Left colon (tissue), 2 donors: ENCODE results near the gene NXNL1. TPM values are rescaled to one million over a fixed set of nuclear protein-coding genes. Genes with fewer than 3 reads are reported as not detected.

Experiments
- ATAC-seq: fragments of 200-7000 bp; cut with Tn5 transposase; one replicate; pipeline ENCODE4 v1.9.1; 2020; ENCODE audit warnings: mild to moderate bottlenecking, moderate library complexity
- DNase-seq, 2 donors: peaks; one replicate each; pipeline ENCODE4 v3.0.0-alpha.2; 2020
- intact Hi-C, 2 donors: fragments of 100-400 bp; cut with DNase I in 1 of 2; cut with micrococcal nuclease in 1 of 2; formaldehyde crosslinking; loops; one replicate each; pipeline versions ENCODE4 v1.11.2 to v1.14.0; 2022; cut with DNase I, micrococcal nuclease
- total RNA-seq, 2 donors: library from RNA; stranded (reverse); fragmentation: NEBNext Ultra II Directional; extraction: Animal tissue kit (Norgen Biotek cat#: 25700); gene quantifications; one replicate each; pipeline ENCODE4 v1.2.1, GENCODE V29; 2021
- donor health status: DM: no; HTN: no; CAD: no.
- donor health status: DM: yes; HTN: yes; CAD: no.

Gene NXNL1
- total RNA-seq, 2 donors from 2014 or later = not detected

GRCh38 chr19:17468302-17469091, 7.8 kb upstream of the NXNL1 start:
- DNase-seq (peak; percentile 45 to 59), ATAC-seq (no peak)
- intact Hi-C loops = loop anchor here in 1 of 2 donors (10.0 kb wide), 1 partner anchor 74 kb away; the partner anchor contains the start of gene CCDC194

DNA sequence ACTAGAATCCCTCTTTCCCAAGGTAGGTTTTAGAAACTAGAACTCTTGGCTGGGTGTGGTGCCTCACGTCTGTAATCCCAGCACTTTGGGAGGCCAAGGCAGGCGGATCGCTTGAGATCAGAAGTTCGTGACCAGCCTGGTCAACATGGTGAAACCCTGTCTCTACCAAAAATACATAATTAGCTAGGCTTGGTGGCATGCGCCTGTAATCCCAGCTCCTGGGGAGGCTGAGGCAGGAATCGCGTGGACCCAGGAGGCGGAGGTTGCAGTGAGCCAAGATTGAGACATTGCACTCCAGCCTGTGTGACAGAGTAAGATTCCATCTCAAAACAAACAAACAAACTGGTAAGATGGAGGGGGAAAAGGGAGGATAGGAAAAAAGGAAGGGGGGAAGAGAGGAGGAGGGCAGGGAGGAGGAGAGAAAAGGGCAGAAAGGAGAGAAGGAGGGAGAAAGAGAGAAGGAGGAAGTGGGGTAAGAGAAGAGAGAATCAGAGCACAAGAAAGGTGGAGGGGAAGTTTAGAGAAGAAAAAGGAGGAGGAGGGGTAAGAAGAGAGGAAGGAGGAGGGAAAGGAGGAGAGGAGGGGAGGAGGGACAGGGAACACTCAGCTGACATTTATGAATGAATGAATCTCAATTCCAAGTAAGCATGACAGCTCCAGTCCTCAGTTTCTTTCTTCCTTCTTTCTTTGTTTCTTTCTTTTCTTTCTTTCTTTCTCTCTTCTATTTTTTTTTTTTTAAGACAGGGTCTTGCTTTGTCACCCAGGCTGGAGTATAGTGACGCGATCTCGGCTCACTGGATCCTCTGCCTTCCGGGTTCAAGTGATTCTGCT, 7.0 kb upstream of the NXNL1 start:
- no peak for ATAC-seq
- intact Hi-C loops = loop anchor here in 1 of 2 donors (10.0 kb wide), 1 partner anchor 73 kb away; the partner anchor contains the start of gene CCDC194
- no peak for DNase-seq

- no peak for DNase-seq
- ATAC-seq = no peak
- intact Hi-C loops = loop anchor here in 1 of 2 donors (10.0 kb wide), 1 partner anchor 72 kb away; the partner anchor contains the start of gene CCDC194
Measured at GRCh38 chr19:17466487-17466850, 5.7 kb upstream of the NXNL1 start.

DNA sequence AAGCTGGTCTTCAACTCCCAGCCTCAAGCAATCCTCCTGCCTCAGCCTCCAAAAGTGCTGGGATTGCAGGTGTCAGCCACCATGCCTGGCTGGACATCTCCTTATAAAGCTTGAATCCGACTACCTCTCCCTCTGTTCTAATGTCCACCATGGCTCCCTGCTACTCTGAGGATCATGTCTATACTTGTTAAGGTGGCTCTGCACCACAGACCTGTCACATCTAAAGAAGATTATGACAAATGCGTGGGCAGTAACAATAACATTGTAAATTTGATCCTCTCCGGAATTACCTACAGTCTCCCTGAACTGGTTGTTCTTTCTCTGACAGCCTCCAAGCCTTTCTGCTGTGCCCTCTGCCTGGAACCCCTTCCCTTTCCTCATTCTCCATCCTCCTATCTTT, 1.8 kb downstream of the NXNL1 start:
- ATAC-seq (no peak), DNase-seq (no peak)
- intact Hi-C loops = no loop called here

DNA sequence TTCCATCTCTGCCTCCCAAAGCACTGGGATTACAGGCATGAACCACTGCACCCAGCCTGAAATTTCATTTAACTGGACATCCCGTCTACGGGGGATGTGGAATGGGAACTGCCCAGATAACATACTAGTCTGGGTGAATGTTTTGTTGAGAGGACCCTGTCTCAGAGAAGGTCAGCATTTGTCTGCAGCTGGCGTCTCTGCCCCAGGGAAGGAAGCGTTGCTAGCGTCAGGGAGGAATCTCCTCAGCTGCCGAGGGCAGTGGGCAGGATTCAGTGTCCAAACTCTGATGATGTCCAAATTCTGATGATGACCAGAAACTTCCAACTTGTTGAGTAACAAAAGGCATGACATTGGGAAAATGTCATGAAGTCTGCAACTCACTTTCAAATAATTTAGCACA, 3.1 kb downstream of the NXNL1 start:
- ATAC-seq (no peak), DNase-seq (no peak)
- intact Hi-C loops = no loop called here

- no peak for ATAC-seq
- no peak for DNase-seq
- intact Hi-C loops = no loop called here
Measured at GRCh38 chr19:17456127-17456526, 4.6 kb downstream of the NXNL1 start.

- intact Hi-C loops = no loop called here
- DNase-seq (no peak), ATAC-seq (no peak)
Measured at GRCh38 chr19:17455308-17456123, 5.2 kb downstream of the NXNL1 start.

DNA sequence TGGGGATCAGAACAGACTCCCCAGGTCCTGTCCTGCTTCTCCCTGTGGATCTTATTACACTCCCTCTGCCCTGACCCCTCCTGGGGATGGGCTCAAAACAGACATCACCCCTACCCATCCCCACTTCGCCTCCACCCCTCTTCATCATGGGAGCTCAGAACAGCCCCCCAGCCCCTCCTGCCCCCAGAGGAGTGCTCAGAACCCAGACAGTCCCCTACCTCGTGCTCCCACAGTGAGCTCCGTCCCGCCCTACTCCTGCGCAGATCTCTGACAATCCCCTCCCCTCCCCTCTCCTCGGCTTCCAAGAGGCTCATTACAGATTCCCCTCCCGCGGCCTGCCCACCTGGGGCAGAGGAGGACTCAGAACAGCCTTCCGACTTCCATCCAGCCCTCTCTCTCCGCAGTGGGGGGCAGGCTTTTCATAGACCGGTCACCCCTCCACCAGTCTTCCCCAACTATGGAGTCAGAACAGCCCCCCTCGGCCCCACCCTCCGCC, 6.1 kb downstream of the NXNL1 start:
- ATAC-seq (no peak), DNase-seq (no peak)
- intact Hi-C loops = no loop called here

DNA sequence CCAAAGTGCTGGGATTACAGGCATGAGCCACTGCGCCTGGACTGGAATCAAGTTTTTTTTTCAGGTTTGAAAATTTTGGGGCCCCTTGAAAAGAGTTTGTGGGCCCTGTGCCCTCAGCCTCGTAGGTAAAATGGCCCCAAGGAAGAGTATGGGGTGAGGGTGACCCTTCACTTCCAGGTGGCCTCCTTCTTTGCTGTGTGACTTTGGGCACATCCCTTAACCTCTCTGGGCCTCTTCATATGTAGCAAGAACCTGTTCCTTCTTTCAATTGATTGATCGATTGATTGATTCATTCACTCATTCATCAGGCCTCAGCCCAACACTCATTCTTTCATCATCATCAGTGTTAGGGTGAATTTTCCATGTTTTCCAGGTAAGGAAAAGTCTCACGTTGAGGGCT, 8.9 kb downstream of the NXNL1 start:
- intact Hi-C loops = no loop called here
- no peak for ATAC-seq
- no peak for DNase-seq

- DNase-seq (peak in 1 of 2 donors; percentile 35), ATAC-seq (peak; percentile 90)
- intact Hi-C loops = no loop called here
Measured at GRCh38 chr19:17450264-17451075, 10.3 kb downstream of the NXNL1 start.

DNA sequence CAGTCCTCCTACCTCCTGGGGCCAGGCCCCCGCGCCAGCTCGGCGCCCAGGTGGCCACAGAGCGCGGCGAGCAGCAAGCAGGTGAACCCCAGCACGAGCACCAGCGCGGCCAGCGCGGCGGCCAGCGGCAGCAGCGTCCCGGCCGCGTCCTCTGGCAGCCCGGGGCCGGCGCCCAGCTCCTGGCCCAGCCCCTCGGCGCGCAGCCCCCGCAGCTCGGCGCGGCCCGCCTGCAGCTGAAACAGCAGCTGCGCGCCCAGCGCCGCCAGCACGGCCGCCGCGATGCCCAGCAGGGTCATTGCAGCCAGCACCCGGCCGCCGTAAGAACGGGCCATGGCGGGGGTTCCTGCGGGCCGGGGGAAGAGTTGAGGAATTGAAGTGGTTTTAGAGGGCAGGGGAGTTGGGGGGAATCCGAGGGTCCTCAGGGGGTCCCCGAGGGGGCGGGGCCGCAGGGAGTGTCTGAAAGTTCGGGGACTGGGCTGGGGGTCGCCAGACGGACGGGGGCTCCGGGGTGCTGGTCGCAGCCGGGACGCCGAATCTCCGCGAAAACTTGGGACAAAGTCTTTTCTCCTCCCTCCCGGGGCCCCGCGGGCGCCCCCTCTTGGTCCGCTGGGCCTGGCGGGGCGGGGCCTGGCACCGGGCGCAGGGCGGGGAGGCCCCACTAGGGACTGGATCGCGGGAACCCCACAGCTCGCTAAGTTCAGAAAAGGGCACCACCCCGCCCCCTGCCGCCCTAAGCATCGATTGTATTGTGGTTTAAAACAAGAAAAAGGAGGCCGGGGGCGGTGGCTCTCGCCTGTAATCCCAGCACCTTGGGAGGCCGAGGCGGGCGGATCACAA, 12.4 kb downstream of the NXNL1 start, which contains the start of gene TMEM221:
Gene TMEM221, minus strand, starts transcription at position 538 of the 837 bp plus-strand sequence. Its CDS starts 206 bp downstream, at position 332.
- peak; percentile 41 to 65 for DNase-seq
- peak; percentile 37 for ATAC-seq
- intact Hi-C loops = no loop called here

DNA sequence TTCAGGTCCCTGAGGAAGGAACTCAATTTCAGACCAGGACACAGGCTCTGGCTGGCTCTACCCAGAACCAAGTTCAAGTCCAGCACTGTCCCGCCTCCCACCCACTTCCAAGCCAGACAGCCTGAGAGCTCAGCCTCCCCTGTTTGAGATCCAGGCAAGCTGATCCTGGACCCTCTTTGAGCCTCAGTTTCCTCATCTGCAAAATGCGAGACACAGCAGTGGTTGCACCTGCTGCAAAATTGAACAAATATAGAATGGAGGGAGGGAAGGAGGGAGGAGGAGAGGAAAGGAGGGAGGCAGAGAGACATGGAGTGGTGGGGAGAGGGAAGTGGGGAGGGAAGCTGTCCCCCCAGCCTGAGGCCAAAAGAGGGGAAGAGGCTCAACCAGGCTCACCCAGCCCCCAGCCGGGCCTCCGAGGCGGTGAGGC, 13.0 kb downstream of the NXNL1 start:
- DNase-seq (no peak), ATAC-seq (no peak)
- intact Hi-C loops = no loop called here

DNA sequence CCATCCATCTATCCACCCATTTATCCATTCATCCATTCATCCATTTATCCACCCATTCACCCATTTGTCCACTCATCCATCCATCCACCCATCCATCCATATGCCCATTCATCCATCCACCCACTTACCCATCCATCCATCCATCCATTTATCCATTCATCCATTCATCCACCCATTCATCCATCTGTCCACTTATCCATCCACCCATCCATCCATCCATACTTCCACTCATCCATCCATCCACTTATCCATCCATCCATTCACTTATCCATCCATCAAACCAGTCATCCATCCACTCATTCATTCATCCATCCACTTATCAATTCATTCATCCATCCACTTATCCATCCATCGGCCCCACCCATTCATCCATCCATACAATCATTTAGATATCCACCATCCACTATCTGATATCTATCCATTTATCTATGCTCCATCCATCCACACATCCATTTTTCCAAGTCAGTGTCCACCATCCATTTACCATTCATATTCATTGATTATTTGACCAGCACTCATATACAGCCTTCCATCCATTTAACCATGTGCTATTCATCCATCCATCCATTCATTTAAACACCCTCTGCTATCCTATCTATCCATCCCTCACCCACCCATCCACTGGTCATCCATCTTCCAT, 15.1 kb downstream of the NXNL1 start:
- DNase-seq (no peak), ATAC-seq (no peak)
- intact Hi-C loops = no loop called here

GRCh38 chr19:17441241-17442021, 19.3 kb downstream of the NXNL1 start:
- ATAC-seq = no peak
- intact Hi-C loops = no loop called here
- DNase-seq = no peak

- intact Hi-C loops = no loop called here
- no peak for DNase-seq
- no peak for ATAC-seq
Measured at GRCh38 chr19:17436874-17437267, 23.9 kb downstream of the NXNL1 start.
